ENCODE results near the gene CMAS. TPM values are rescaled to one million over a fixed set of nuclear protein-coding genes. Genes with fewer than 3 reads are reported as not detected.
"Not testable (repeated sequence)": the region's sequence is repeated elsewhere in the genome, so short reads cannot be mapped to it uniquely, and the experiment has no call there.

The CMAS gene
- polyA plus RNA-seq, 1 of the 3 experiments (the other 2 are of a cell fraction), result 16.0 TPM

DNA sequence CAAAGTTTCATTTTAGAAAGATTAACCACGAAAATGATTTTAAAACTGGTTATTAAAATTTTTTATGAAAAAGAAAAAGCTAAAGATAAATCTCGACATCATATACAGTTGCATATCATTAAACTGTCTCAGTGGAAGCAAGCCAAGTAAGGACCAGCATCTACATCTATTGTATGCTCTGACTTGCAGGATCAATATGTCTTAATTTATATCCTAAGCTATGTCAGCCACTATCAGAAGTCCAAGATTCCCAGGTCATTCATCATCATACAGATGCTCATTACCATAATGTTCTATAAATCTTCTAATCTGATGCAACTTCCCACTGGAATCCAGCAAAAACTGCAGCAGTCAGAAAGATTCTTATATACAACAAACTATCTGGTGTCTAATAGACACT is 43.5 kb downstream of the CMAS start:
- Histone ChIP-seq H3K36me3 (replicated peaks in 1 of 2; ENCODE audit: control insufficient read depth in 1 of 2, insufficient read depth in 2 of 2, low read length in 1 of 2) (no peaks in the 10 kb centered on the region), H3K4me2 (no peak overlapping the region), H3F3A (replicated peaks; ENCODE audit: insufficient read depth) (no peaks in the 10 kb centered on the region), H3K79me2 (ENCODE audit: insufficient read depth) (no peaks in the 10 kb centered on the region), H3K4me1 (ENCODE audit: control insufficient read depth in 1 of 2, insufficient read depth in 2 of 2, low read depth in 1 of 2, low read length in 1 of 2) (no peaks in the 10 kb centered on the region), H3K27me3 (ENCODE audit: insufficient read depth) (no peaks in the 10 kb centered on the region; the same call in 1 of the 2 replicates), H2AFZ (ENCODE audit: low read depth) (no peak overlapping the region), H3K9me2 (no peaks in the 10 kb centered on the region), H3K9ac (no peak overlapping the region), H3K9me3 (no peaks in the 10 kb centered on the region), H4K20me1 (ENCODE audit: insufficient read depth) (no peaks in the 10 kb centered on the region), H3K4me3 (ENCODE audit: low read depth in 2 of 2, low read length in 1 of 2) (no peak overlapping the region), H3K27ac (ENCODE audit: low read depth in 2 of 2, low read length in 1 of 2) (no peak overlapping the region)
- 10% methylated on average over 2 of the region's 2 CpGs for WGBS (ENCODE audit: low lambda C conversion rate)
- no peak for DNase-seq
- ChIA-PET POLR2A (no interaction called here), CTCF (no interaction called here)
- TF ChIP-seq GABPA (IDR thresholded peaks at IDR 0.05; ENCODE audit: low read depth) (no peak), RXRA (IDR thresholded peaks at IDR 0.05; ENCODE audit: borderline replicate concordance, low read depth) (no peak), CHD2 (IDR thresholded peaks at IDR 0.05; ENCODE audit: low read length, partially characterized antibody) (no peak), RFX5 (IDR thresholded peaks at IDR 0.05; ENCODE audit: low read length) (no peak), TEAD4 (IDR thresholded peaks at IDR 0.05; ENCODE audit: borderline replicate concordance, insufficient read depth) (no peak), YY1 (IDR thresholded peaks at IDR 0.05; ENCODE audit: low read depth) (no peak), ELF1 (IDR thresholded peaks at IDR 0.05) (no peak), POLR2AphosphoS5 (IDR thresholded peaks at IDR 0.05; ENCODE audit: low read depth, low read length) (no peak), NFIC (IDR thresholded peaks at IDR 0.05; ENCODE audit: borderline replicate concordance) (no peak), MEF2A (IDR thresholded peaks at IDR 0.05; ENCODE audit: borderline replicate concordance, low read depth) (no peak), RAD21 (IDR thresholded peaks at IDR 0.05; ENCODE audit: low read length) (no peak), GATA2 (CRISPR knock-in tag; IDR thresholded peaks at IDR 0.05) (no peak), FOXJ3 (CRISPR knock-in tag; IDR thresholded peaks at IDR 0.05) (no peak), TCF12 (IDR thresholded peaks at IDR 0.05) (no peak), SIN3A (IDR thresholded peaks at IDR 0.05; ENCODE audit: borderline replicate concordance, low read depth, low read length) (no peak), SMC3 (IDR thresholded peaks at IDR 0.05; ENCODE audit: low read depth, low read length) (no peak)
- TF ChIP-seq, protein P1, sequence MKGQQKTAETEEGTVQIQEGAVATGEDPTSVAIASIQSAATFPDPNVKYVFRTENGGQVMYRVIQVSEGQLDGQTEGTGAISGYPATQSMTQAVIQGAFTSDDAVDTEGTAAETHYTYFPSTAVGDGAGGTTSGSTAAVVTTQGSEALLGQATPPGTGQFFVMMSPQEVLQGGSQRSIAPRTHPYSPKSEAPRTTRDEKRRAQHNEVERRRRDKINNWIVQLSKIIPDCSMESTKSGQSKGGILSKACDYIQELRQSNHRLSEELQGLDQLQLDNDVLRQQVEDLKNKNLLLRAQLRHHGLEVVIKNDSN (IDR thresholded peaks at IDR 0.05; ENCODE audit: borderline replicate concordance, low read depth), result no peak
- TF ChIP-seq, protein P2, sequence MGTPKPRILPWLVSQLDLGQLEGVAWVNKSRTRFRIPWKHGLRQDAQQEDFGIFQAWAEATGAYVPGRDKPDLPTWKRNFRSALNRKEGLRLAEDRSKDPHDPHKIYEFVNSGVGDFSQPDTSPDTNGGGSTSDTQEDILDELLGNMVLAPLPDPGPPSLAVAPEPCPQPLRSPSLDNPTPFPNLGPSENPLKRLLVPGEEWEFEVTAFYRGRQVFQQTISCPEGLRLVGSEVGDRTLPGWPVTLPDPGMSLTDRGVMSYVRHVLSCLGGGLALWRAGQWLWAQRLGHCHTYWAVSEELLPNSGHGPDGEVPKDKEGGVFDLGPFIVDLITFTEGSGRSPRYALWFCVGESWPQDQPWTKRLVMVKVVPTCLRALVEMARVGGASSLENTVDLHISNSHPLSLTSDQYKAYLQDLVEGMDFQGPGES (IDR thresholded peaks at IDR 0.05; ENCODE audit: low read depth, low read length), result no peak
- TF ChIP-seq, protein P3, sequence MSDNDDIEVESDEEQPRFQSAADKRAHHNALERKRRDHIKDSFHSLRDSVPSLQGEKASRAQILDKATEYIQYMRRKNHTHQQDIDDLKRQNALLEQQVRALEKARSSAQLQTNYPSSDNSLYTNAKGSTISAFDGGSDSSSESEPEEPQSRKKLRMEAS (IDR thresholded peaks at IDR 0.05; ENCODE audit: low read depth), result no peak
- TF ChIP-seq, protein P4, sequence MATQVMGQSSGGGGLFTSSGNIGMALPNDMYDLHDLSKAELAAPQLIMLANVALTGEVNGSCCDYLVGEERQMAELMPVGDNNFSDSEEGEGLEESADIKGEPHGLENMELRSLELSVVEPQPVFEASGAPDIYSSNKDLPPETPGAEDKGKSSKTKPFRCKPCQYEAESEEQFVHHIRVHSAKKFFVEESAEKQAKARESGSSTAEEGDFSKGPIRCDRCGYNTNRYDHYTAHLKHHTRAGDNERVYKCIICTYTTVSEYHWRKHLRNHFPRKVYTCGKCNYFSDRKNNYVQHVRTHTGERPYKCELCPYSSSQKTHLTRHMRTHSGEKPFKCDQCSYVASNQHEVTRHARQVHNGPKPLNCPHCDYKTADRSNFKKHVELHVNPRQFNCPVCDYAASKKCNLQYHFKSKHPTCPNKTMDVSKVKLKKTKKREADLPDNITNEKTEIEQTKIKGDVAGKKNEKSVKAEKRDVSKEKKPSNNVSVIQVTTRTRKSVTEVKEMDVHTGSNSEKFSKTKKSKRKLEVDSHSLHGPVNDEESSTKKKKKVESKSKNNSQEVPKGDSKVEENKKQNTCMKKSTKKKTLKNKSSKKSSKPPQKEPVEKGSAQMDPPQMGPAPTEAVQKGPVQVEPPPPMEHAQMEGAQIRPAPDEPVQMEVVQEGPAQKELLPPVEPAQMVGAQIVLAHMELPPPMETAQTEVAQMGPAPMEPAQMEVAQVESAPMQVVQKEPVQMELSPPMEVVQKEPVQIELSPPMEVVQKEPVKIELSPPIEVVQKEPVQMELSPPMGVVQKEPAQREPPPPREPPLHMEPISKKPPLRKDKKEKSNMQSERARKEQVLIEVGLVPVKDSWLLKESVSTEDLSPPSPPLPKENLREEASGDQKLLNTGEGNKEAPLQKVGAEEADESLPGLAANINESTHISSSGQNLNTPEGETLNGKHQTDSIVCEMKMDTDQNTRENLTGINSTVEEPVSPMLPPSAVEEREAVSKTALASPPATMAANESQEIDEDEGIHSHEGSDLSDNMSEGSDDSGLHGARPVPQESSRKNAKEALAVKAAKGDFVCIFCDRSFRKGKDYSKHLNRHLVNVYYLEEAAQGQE (IDR thresholded peaks at IDR 0.05; ENCODE audit: low read depth, low read length), result no peak

DNA sequence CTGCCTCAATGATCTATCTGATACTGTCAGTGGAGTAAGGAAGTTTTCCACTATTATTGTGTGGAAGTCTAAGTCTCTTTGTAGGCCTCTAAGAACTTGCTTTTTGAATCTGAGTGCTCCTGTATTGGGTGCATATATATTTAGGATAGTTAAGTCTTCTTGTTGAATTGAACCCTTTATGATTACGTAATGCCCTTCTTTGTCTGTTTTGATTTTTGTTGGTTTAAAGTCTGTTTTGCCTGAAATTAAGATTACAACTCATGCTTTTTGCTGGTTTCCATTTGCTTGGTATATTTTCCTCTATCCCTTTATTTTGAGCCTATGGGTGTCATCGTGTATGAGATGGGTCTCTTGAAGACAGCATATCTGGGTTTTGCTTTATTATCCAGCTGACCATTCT is 53.0 kb downstream of the CMAS start:
- H3K9me2 ChIP-seq; H3K4me3 ChIP-seq (ENCODE audit: low read depth in 2 of 2, low read length in 1 of 2); H2AFZ ChIP-seq (ENCODE audit: low read depth); H3K27ac ChIP-seq (ENCODE audit: low read depth in 2 of 2, low read length in 1 of 2); DNase-seq; H3K4me1 ChIP-seq (ENCODE audit: control insufficient read depth in 1 of 2, insufficient read depth in 2 of 2, low read depth in 1 of 2, low read length in 1 of 2); H3K4me2 ChIP-seq; H4K20me1 ChIP-seq (ENCODE audit: insufficient read depth); H3F3A ChIP-seq (replicated peaks; ENCODE audit: insufficient read depth); CTCF ChIA-PET; H3K79me2 ChIP-seq (ENCODE audit: insufficient read depth); H3K9me3 ChIP-seq; H3K36me3 ChIP-seq (replicated peaks in 1 of 2; ENCODE audit: control insufficient read depth in 1 of 2, insufficient read depth in 2 of 2, low read length in 1 of 2); H3K9ac ChIP-seq; POLR2A ChIA-PET: not testable (repeated sequence)
- WGBS (ENCODE audit: low lambda C conversion rate), result 8% methylated on average over 2 of the region's 2 CpGs
- peaks cover 11% of the 10 kb centered on the region; the same call in 1 of the 2 replicates for H3K27me3 ChIP-seq (ENCODE audit: insufficient read depth)

All from SK-N-SH (cell line).